WTC11 (cell line): Measurements from ENCODE around the gene CAMSAP1. TPM values are rescaled to one million over a fixed set of nuclear protein-coding genes. Genes with fewer than 3 reads are reported as not detected.
A peak's percentile ranks its signal among the peaks of the same experiment; 100 is the strongest.

Experiments used
- ATAC-seq: fragments of 200-7000 bp; cut with Tn5 transposase; 2 replicates; pipeline ENCODE4 v1.10.0; 2021; ENCODE audit warnings: mild to moderate bottlenecking, moderate library complexity
- CTCF ChIA-PET: fragments of 300-600 bp; sonication (Branson Sonifier 250); formaldehyde crosslinking; loops from one replicate; lab custom pipeline; 2021; ENCODE audit warnings: antibody characterized with exemption; lab: Charles Lee
- POLR2A ChIA-PET: fragments of 350-600 bp; sonication (Branson Sonifier 250); formaldehyde crosslinking; loops from one replicate; lab custom pipeline; 2021; ENCODE audit warnings: antibody characterized with exemption; lab: Charles Lee
- DNase-seq: peaks from one replicate; pipeline ENCODE4 v3.0.0; 2021; ENCODE audit warnings: low spot score
- H3K27ac Mint-ChIP-seq: 2 replicates; pipeline ENCODE4 v1.8.0; 2021; ENCODE audit warnings: mixed read lengths
- H3K27me3 Mint-ChIP-seq: 2 replicates; pipeline ENCODE4 v1.8.0; 2021; ENCODE audit warnings: low read depth, mild to moderate bottlenecking, moderate library complexity, mixed read lengths
- H3K36me3 Mint-ChIP-seq: 2 replicates; pipeline ENCODE4 v1.8.0; 2021; ENCODE audit warnings: mixed read lengths
- H3K4me1 Mint-ChIP-seq: 2 replicates; pipeline ENCODE4 v1.8.0; 2022; ENCODE audit warnings: mixed read lengths
- H3K4me3 Mint-ChIP-seq: 2 replicates; pipeline ENCODE4 v1.8.0; 2021; ENCODE audit warnings: mild to moderate bottlenecking, moderate library complexity, mixed read lengths
- H3K9me3 Mint-ChIP-seq: 2 replicates; pipeline ENCODE4 v1.8.0; 2021; ENCODE audit warnings: mixed read lengths
- ATF2 ChIP-seq: sonication (generic); formaldehyde crosslinking; IDR thresholded peaks from 2 replicates; pipeline ENCODE4 v1.8.1; 2022; ENCODE audit warnings: low read depth, missing genetic modification reagents, borderline replicate concordance
- CREM ChIP-seq: sonication (generic); formaldehyde crosslinking; IDR thresholded peaks from 2 replicates; pipeline ENCODE4 v1.8.1; 2022; ENCODE audit warnings: mild to moderate bottlenecking, missing genetic modification reagents, moderate library complexity
- CTCF ChIP-seq: fragments of 200-600 bp; IDR thresholded peaks from 2 replicates; pipeline ENCODE4 v1.8.0; 2022; ENCODE audit warnings: antibody characterized with exemption
- ELF4 ChIP-seq: sonication (generic); formaldehyde crosslinking; IDR thresholded peaks from 2 replicates; pipeline ENCODE4 v1.8.1; 2022; ENCODE audit warnings: low read depth, mild to moderate bottlenecking, moderate library complexity, missing genetic modification reagents
- ESRRA ChIP-seq: sonication (generic); formaldehyde crosslinking; IDR thresholded peaks from 2 replicates; pipeline ENCODE4 v1.8.1; 2022; ENCODE audit warnings: mild to moderate bottlenecking, missing genetic modification reagents, borderline replicate concordance
- ETV6 ChIP-seq: sonication (generic); formaldehyde crosslinking; IDR thresholded peaks from 2 replicates; pipeline ENCODE4 v1.8.1; 2022; ENCODE audit warnings: mild to moderate bottlenecking, missing genetic modification reagents
- FOXJ3 ChIP-seq: sonication (generic); formaldehyde crosslinking; IDR thresholded peaks from 2 replicates; pipeline ENCODE4 v1.9.0; 2021; ENCODE audit warnings: missing genetic modification reagents, mild to moderate bottlenecking, borderline replicate concordance
- JAZF1 ChIP-seq: fragments of 250-450 bp; sonication (Bioruptor Pico); IDR thresholded peaks from 2 replicates; pipeline ENCODE4 v1.9.0; 2021; ENCODE audit warnings: moderate library complexity, mild to moderate bottlenecking, inconsistent platforms
- KAT7 ChIP-seq: sonication (generic); formaldehyde crosslinking; IDR thresholded peaks from 2 replicates; pipeline ENCODE4 v1.8.1; 2023; ENCODE audit warnings: missing genetic modification reagents, mild to moderate bottlenecking, borderline replicate concordance
- MAX ChIP-seq: sonication (generic); formaldehyde crosslinking; IDR thresholded peaks from 2 replicates; pipeline ENCODE4 v1.8.0; 2022; ENCODE audit warnings: mild to moderate bottlenecking, missing genetic modification reagents
- MLX ChIP-seq: sonication (generic); formaldehyde crosslinking; IDR thresholded peaks from 2 replicates; pipeline ENCODE4 v1.8.1; 2023; ENCODE audit warnings: mild to moderate bottlenecking, missing genetic modification reagents, moderate library complexity
- NFATC4 ChIP-seq: fragments of 250-450 bp; sonication (Bioruptor Pico); IDR thresholded peaks from 2 replicates; pipeline ENCODE4 v1.9.0; 2021; ENCODE audit warnings: mild to moderate bottlenecking
- NR2C2 ChIP-seq: sonication (generic); formaldehyde crosslinking; IDR thresholded peaks from 2 replicates; pipeline ENCODE4 v1.8.0; 2022; ENCODE audit warnings: mild to moderate bottlenecking, missing genetic modification reagents
- STAT6 ChIP-seq: sonication (generic); formaldehyde crosslinking; conservative IDR thresholded peaks from 2 replicates; pipeline ENCODE4 v1.8.1; 2023; ENCODE audit warnings: mild to moderate bottlenecking, low read depth, missing genetic modification reagents, moderate library complexity
- ZMAT4 ChIP-seq: fragments of 250-450 bp; sonication (Bioruptor Pico); IDR thresholded peaks from 2 replicates; pipeline ENCODE4 v1.9.0; 2021; ENCODE audit warnings: mild to moderate bottlenecking
- ZNF121 ChIP-seq: sonication (generic); formaldehyde crosslinking; IDR thresholded peaks from 2 replicates; pipeline ENCODE4 v1.8.0; 2023; ENCODE audit warnings: missing genetic modification reagents
- ZNF232 ChIP-seq: sonication (generic); formaldehyde crosslinking; IDR thresholded peaks from 2 replicates; pipeline ENCODE4 v1.8.0; 2022; ENCODE audit warnings: mild to moderate bottlenecking, missing genetic modification reagents
- ZNF263 ChIP-seq: sonication (generic); formaldehyde crosslinking; IDR thresholded peaks from 2 replicates; pipeline ENCODE4 v1.8.1; 2022; ENCODE audit warnings: low read depth, mild to moderate bottlenecking, moderate library complexity, missing genetic modification reagents
- ZNF281 ChIP-seq: sonication (generic); formaldehyde crosslinking; IDR thresholded peaks from 2 replicates; pipeline ENCODE4 v1.8.0; 2023; ENCODE audit warnings: mild to moderate bottlenecking, missing genetic modification reagents
- ZNF396 ChIP-seq: fragments of 250-450 bp; sonication (Bioruptor Pico); IDR thresholded peaks from 2 replicates; pipeline ENCODE4 v1.8.0; 2021; ENCODE audit warnings: mild to moderate bottlenecking, moderate library complexity, borderline replicate concordance
- total RNA-seq: library from RNA; stranded (reverse); gene quantifications from 3 replicates; pipeline ENCODE4 v1.2.3, GENCODE V29; 2021

The CAMSAP1 gene
- total RNA-seq, 1 experiment from 2014 or later = 40.5 TPM

GRCh38 chr9:135933114-135933513 is 25.8 kb upstream of the CAMSAP1 start:
- Mint-ChIP-seq H3K27me3 (no peaks in the 10 kb centered on the region), H3K4me1 (no peaks in the 10 kb centered on the region), H3K4me3 (no peak overlapping the region), H3K36me3 (peaks cover 64% of the 10 kb centered on the region), H3K9me3 (peaks cover 8% of the 10 kb centered on the region), H3K27ac (peak overlapping the region; percentile 73)
- POLR2A ChIA-PET = no interaction called here
- TF ChIP-seq NR2C2 (CRISPR knock-in tag) = no peak
- no peak for TF ChIP-seq ELF4 (CRISPR knock-in tag)
- no peak for TF ChIP-seq ATF2 (CRISPR knock-in tag)
- TF ChIP-seq CTCF = no peak
- TF ChIP-seq ZNF232 = no peak
- no peak for TF ChIP-seq JAZF1 (CRISPR knock-in tag)
- CTCF ChIA-PET = no interaction called here
- DNase-seq = no peak
- ATAC-seq = no peak

GRCh38 chr9:135932656-135933055 is 25.3 kb upstream of the CAMSAP1 start:
- POLR2A ChIA-PET = no interaction called here
- peaks cover 8% of the 10 kb centered on the region for H3K9me3 Mint-ChIP-seq
- peaks cover 60% of the 10 kb centered on the region for H3K36me3 Mint-ChIP-seq
- H3K27ac Mint-ChIP-seq = peak overlapping the region; percentile 73; the same call in 1 of the 2 replicates
- no peaks in the 10 kb centered on the region for H3K27me3 Mint-ChIP-seq
- CTCF ChIA-PET = no interaction called here
- DNase-seq (no peak), ATAC-seq (no peak)
- TF ChIP-seq ZNF263 (CRISPR knock-in tag) = no peak
- TF ChIP-seq FOXJ3 (CRISPR knock-in tag) = no peak
- TF ChIP-seq ESRRA (CRISPR knock-in tag) = no peak
- TF ChIP-seq ETV6 (CRISPR knock-in tag) = no peak
- no peak for TF ChIP-seq ZNF281 (CRISPR knock-in tag)
- TF ChIP-seq MAX (CRISPR knock-in tag) = no peak
- TF ChIP-seq CREM (CRISPR knock-in tag) = no peak
- no peak for TF ChIP-seq MLX (CRISPR knock-in tag)
- TF ChIP-seq ZNF121 (CRISPR knock-in tag) = no peak
- no peaks in the 10 kb centered on the region for H3K4me1 Mint-ChIP-seq
- no peak overlapping the region for H3K4me3 Mint-ChIP-seq

GRCh38 chr9:135931349-135931820 is 24.0 kb upstream of the CAMSAP1 start:
- Mint-ChIP-seq H3K9me3 (peaks cover 4% of the 10 kb centered on the region; the same call in 1 of the 2 replicates), H3K27me3 (no peaks in the 10 kb centered on the region), H3K36me3 (peaks cover 47% of the 10 kb centered on the region), H3K27ac (0 out of 2 replicates have a peak overlapping the region, but pooled peaks have one; percentile 45), H3K4me3 (no peak overlapping the region), H3K4me1 (no peaks in the 10 kb centered on the region)
- ATAC-seq (no peak), DNase-seq (no peak)
- CTCF ChIA-PET = interaction anchor here (1.0 kb wide), 1 partner anchor 345 kb away, joined by 3 read pairs; no protein-coding TSS in a partner anchor
- POLR2A ChIA-PET = no interaction called here
- no peak for TF ChIP-seq STAT6
- no peak for TF ChIP-seq NR2C2 (CRISPR knock-in tag)
- TF ChIP-seq ZMAT4 (CRISPR knock-in tag) = no peak
- no peak for TF ChIP-seq NFATC4
- no peak for TF ChIP-seq ZNF396
- TF ChIP-seq MLX (CRISPR knock-in tag) = no peak
- no peak for TF ChIP-seq KAT7 (CRISPR knock-in tag)
- no peak for TF ChIP-seq MAX (CRISPR knock-in tag)
